ENCODE results near the gene CELF2. TPM values are rescaled to one million over a fixed set of nuclear protein-coding genes. Genes with fewer than 3 reads are reported as not detected.

CELF2 gene
- total RNA-seq, 1 experiment from 2014 or later, result 28.7 TPM

DNA sequence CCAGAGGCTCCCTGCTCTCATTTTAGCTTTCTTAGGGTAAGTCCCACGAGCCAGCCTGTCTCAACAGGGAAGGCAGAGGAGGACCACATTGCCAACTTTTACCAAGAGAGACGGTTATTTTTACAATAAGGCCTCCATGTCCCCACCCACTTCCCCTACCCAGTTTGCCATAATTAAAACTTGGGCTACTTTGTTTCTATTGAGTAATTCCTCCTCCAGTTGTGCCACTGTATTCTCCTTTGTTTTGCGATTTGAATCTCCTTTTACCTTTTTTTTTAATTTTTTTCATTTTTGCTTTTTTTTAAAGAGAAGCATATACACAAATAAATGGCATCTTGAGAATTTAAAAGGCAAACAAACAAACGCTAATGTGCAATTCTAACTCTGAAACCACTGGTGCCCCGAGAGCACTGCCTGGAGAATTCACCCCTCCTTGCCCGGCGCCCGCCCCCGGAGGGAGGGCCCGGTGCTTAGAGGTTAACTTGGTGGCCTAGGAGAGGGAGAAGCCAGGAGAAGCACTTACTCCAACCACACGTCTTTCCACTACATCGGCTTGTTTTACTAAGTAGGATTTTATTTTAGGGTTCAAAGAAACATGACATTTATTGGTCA, 311.5 kb downstream of the CELF2 start:
- H3T11ph ChIP-seq (ENCODE audit: low read length), result no peak overlapping the region
- no peak overlapping the region for H3K56ac ChIP-seq (ENCODE audit: insufficient read length, low read depth, low read length)
- H3K4me2 ChIP-seq (ENCODE audit: insufficient read depth, insufficient read length, low read length), result no peak overlapping the region
- H2BK5ac ChIP-seq (ENCODE audit: insufficient read length, low read length), result no peak overlapping the region
- no peak overlapping the region for H2AFZ ChIP-seq (ENCODE audit: low read length)
- no peak overlapping the region for H2BK15ac ChIP-seq (ENCODE audit: low read depth, low read length)
- Mint-ChIP-seq H3K4me3 (no peak overlapping the region; a peak in 2 of 5 replicates), H3K36me3 (ENCODE audit: insufficient read depth in 1 of 3, low read depth in 3 of 3) (peaks cover 0 to 3% (median 0%) of the 10 kb centered on the region in 3 experiments; a peak in 1 of 7 replicates), H3K9me3 (no peaks in the 10 kb centered on the region), H3K27me3 (ENCODE audit: low read depth) (no peaks in the 10 kb centered on the region), H3K4me1 (peaks cover 21 to 34% of the 10 kb centered on the region in 2 experiments), H3K27ac (peak overlapping the region; percentile 5 to 84 (median 84); a peak in 4 of 7 replicates)
- no peaks in the 10 kb centered on the region for H3K9me3 ChIP-seq (ENCODE audit: control insufficient read depth, low read depth, low read length)
- no peak overlapping the region for H3K9ac ChIP-seq (ENCODE audit: extremely low read depth, insufficient read length, low read length)
- no peak for TF ChIP-seq CTCF (conservative IDR thresholded peaks at IDR 0.05)
- no peak for DNase-seq
- H3K23me2 ChIP-seq (ENCODE audit: insufficient read length, low read depth, low read length, poor library complexity, severe bottlenecking), result no peaks in the 10 kb centered on the region
- no peak overlapping the region for H4K91ac ChIP-seq (ENCODE audit: insufficient read length, low read depth, low read length)
- no peaks in the 10 kb centered on the region for H4K20me1 ChIP-seq (ENCODE audit: control insufficient read depth, insufficient read depth, insufficient read length)
- no peak overlapping the region for H3K14ac ChIP-seq (ENCODE audit: insufficient read depth, low read length)
- no peaks in the 10 kb centered on the region for H3K27me3 ChIP-seq (ENCODE audit: insufficient read depth, low read length)
- no peak overlapping the region for H2BK20ac ChIP-seq (ENCODE audit: low read depth, low read length, poor library complexity, severe bottlenecking)
- WGBS (ENCODE audit: extremely low coverage, insufficient read length, low lambda C conversion rate), result no CpG with 5 or more reads among the region's 12 CpGs
- no peak overlapping the region for H3K27ac ChIP-seq (ENCODE audit: insufficient read length, low read depth, low read length)
- no peak overlapping the region for H3K18ac ChIP-seq (ENCODE audit: insufficient read length, low read depth, low read length)
- H3K4ac ChIP-seq (ENCODE audit: low read depth, low read length), result no peak overlapping the region
- no peaks in the 10 kb centered on the region; the same call in 1 of the 2 replicates for H3K4me1 ChIP-seq (ENCODE audit: insufficient read depth, low read length)
- no peaks in the 10 kb centered on the region for H3K79me1 ChIP-seq (ENCODE audit: insufficient read depth, low read depth, low read length, poor library complexity, severe bottlenecking)
- H4K5ac ChIP-seq (ENCODE audit: insufficient read length, low read depth, low read length), result no peak overlapping the region
- no peak overlapping the region for H2BK12ac ChIP-seq (ENCODE audit: insufficient read length, low read depth, low read length)
- no peak overlapping the region for H2AK5ac ChIP-seq (ENCODE audit: insufficient read length, low read length)
- no peak overlapping the region for H4K8ac ChIP-seq (replicated peaks; ENCODE audit: insufficient read length, low read depth, low read length)
- no peaks in the 10 kb centered on the region for H3K79me2 ChIP-seq (ENCODE audit: insufficient read depth, low read length)
- H2BK120ac ChIP-seq (ENCODE audit: low read depth, low read length, poor library complexity, severe bottlenecking), result no peak overlapping the region
- H3K23ac ChIP-seq (ENCODE audit: insufficient read length, low read depth, low read length), result no peak overlapping the region
